Measurements from ENCODE around the gene HSPD1. TPM values are rescaled to one million over a fixed set of nuclear protein-coding genes. Genes with fewer than 3 reads are reported as not detected.

Gene HSPD1
- 119 and 169 TPM in 2 replicates for total RNA-seq (ENCODE audit: low replicate concordance)

GRCh38 chr2:197499594-197500502, at the start of gene HSPD1, which contains the start of gene HSPE1:
TSS of gene HSPD1 (minus strand) at chr2:197499840. CDS start at chr2:197498848, 992 bp downstream.
TSS of gene HSPE1 (plus strand) at chr2:197500379. CDS start at chr2:197500437, 58 bp downstream.

GRCh38 chr2:197515739-197516392, 16.2 kb upstream of the HSPD1 start, which contains the start of gene MOB4:
TSS of gene MOB4 (plus strand) at chr2:197516066. CDS start at chr2:197516087, 21 bp downstream.

GRCh38 chr2:197453123-197453913, 46.3 kb downstream of the HSPD1 start, which contains the start of gene COQ10B:
TSS of gene COQ10B (plus strand) at chr2:197453552. CDS start at chr2:197453561, 9 bp downstream.

Other genes starting within 250 kb of the HSPD1 start
- gene ANKRD44, start 189.1 kb downstream of the HSPD1 start, total RNA-seq (ENCODE audit: low replicate concordance) = 9.4 and 19.0 TPM in 2 replicates
- gene SF3B1, start 64.8 kb downstream of the HSPD1 start, total RNA-seq (ENCODE audit: low replicate concordance) = 168 and 186 TPM in 2 replicates
- 19.1 and 36.3 TPM in 2 replicates for gene COQ10B, start 46.3 kb downstream of the HSPD1 start, total RNA-seq (ENCODE audit: low replicate concordance)
- gene HSPE1, start 539 bp upstream of the HSPD1 start, total RNA-seq (ENCODE audit: low replicate concordance) = 52.5 and 102 TPM in 2 replicates
- 18.3 and 27.8 TPM in 2 replicates for gene MOB4, start 16.2 kb upstream of the HSPD1 start, total RNA-seq (ENCODE audit: low replicate concordance)
- 5.0 and 9.0 TPM in 2 replicates for gene RFTN2, start 175.7 kb upstream of the HSPD1 start, total RNA-seq (ENCODE audit: low replicate concordance)
- 1.2 and 2.3 TPM in 2 replicates for gene MARS2, start 205.5 kb upstream of the HSPD1 start, total RNA-seq (ENCODE audit: low replicate concordance)

Measured in smooth muscle cell of the coronary artery (primary cell).